ENCODE measurements around the gene UPK3B.
"Not testable (repeated sequence)": the region's sequence is repeated elsewhere in the genome, so short reads cannot be mapped to it uniquely, and the experiment has no call there.

UPK3B gene

GRCh38 chr7:76511911-76512885 lies 1.8 kb downstream of the UPK3B start:
- H3K4me2 ChIP-seq (ENCODE audit: low read length) = not testable (repeated sequence)

GRCh38 chr7:76512941-76513816 lies 2.8 kb downstream of the UPK3B start:
- Histone ChIP-seq H3K9me3 (ENCODE audit: control insufficient read depth, insufficient read depth, low read length) (no peaks in the 10 kb centered on the region), H3K4me2 (ENCODE audit: low read length) (no peak overlapping the region), H3K4me1 (ENCODE audit: control insufficient read depth, low read length) (peaks cover 3% of the 10 kb centered on the region; the same call in 1 of the 2 replicates), H4K20me1 (ENCODE audit: control insufficient read depth, insufficient read depth, low read depth, low read length) (no peaks in the 10 kb centered on the region), H3K9me2 (replicated peaks; ENCODE audit: control insufficient read depth, low read length) (no peaks in the 10 kb centered on the region), H3K27ac (ENCODE audit: low read depth, low read length) (no peak overlapping the region), H3F3A (ENCODE audit: control insufficient read depth, insufficient read depth) (no peaks in the 10 kb centered on the region), H3K36me3 (ENCODE audit: control insufficient read depth, low read length) (no peaks in the 10 kb centered on the region), H3K27me3 (ENCODE audit: control insufficient read depth, low read length) (peaks cover 8% of the 10 kb centered on the region; the same call in 1 of the 2 replicates), H3K79me2 (ENCODE audit: control insufficient read depth, low read length) (no peaks in the 10 kb centered on the region), H3K4me3 (ENCODE audit: low read length) (no peak overlapping the region)
- peak; percentile 22 for TF ChIP-seq CTCF (IDR thresholded peaks at IDR 0.05; ENCODE audit: low read depth, low read length, poor library complexity, severe bottlenecking)
- no peak for TF ChIP-seq EZH2phosphoT487 (IDR thresholded peaks at IDR 0.05; ENCODE audit: borderline replicate concordance, low read length)

More at GRCh38 chr7:76511911-76512885, 1.8 kb downstream of the UPK3B start:
- H3K9me2 ChIP-seq (replicated peaks; ENCODE audit: control insufficient read depth, low read length); H3K4me1 ChIP-seq (ENCODE audit: control insufficient read depth, low read length); H3K27me3 ChIP-seq (ENCODE audit: control insufficient read depth, low read length); H3K27ac ChIP-seq (ENCODE audit: low read depth, low read length); H4K20me1 ChIP-seq (ENCODE audit: control insufficient read depth, insufficient read depth, low read depth, low read length); H3F3A ChIP-seq (ENCODE audit: control insufficient read depth, insufficient read depth); H3K36me3 ChIP-seq (ENCODE audit: control insufficient read depth, low read length); H3K4me3 ChIP-seq (ENCODE audit: low read length); H3K9me3 ChIP-seq (ENCODE audit: control insufficient read depth, insufficient read depth, low read length); H3K79me2 ChIP-seq (ENCODE audit: control insufficient read depth, low read length): not testable (repeated sequence)

- Histone ChIP-seq H3K79me2 (ENCODE audit: control insufficient read depth, low read length) (no peaks in the 10 kb centered on the region), H3K4me1 (ENCODE audit: control insufficient read depth, low read length) (peaks cover 3% of the 10 kb centered on the region; the same call in 1 of the 2 replicates), H3K27me3 (ENCODE audit: control insufficient read depth, low read length) (peaks cover 8% of the 10 kb centered on the region; the same call in 1 of the 2 replicates), H4K20me1 (ENCODE audit: control insufficient read depth, insufficient read depth, low read depth, low read length) (no peaks in the 10 kb centered on the region), H3F3A (ENCODE audit: control insufficient read depth, insufficient read depth) (no peaks in the 10 kb centered on the region), H3K36me3 (ENCODE audit: control insufficient read depth, low read length) (no peaks in the 10 kb centered on the region), H3K4me2 (ENCODE audit: low read length) (no peak overlapping the region), H3K9me2 (replicated peaks; ENCODE audit: control insufficient read depth, low read length) (no peaks in the 10 kb centered on the region), H3K27ac (ENCODE audit: low read depth, low read length) (no peak overlapping the region), H3K4me3 (ENCODE audit: low read length) (no peak overlapping the region), H3K9me3 (ENCODE audit: control insufficient read depth, insufficient read depth, low read length) (no peaks in the 10 kb centered on the region)
- no peak for TF ChIP-seq CTCF (IDR thresholded peaks at IDR 0.05; ENCODE audit: low read depth, low read length, poor library complexity, severe bottlenecking)
- TF ChIP-seq EZH2phosphoT487 (IDR thresholded peaks at IDR 0.05; ENCODE audit: borderline replicate concordance, low read length) = no peak
These were observed 3.8 kb downstream of the UPK3B start for GRCh38 chr7:76513817-76514799.

Measured in DOHH2 (cell line).